Jurkat, Clone E6-1 (cell line): Measurements from ENCODE around the gene PIK3C2B.
"Not testable (repeated sequence)": the region's sequence is repeated elsewhere in the genome, so short reads cannot be mapped to it uniquely, and the experiment has no call there.

Experiments used
- DNase-seq: peaks from one replicate; pipeline ENCODE4 v3.0.0-alpha.2; 2011; ENCODE audit warnings: low read depth, low spot score
- H3K4me3 ChIP-seq: 2 replicates; pipeline ENCODE4 v1.5.1; 2011; ENCODE audit warnings: mild to moderate bottlenecking, low read length, control low read depth, moderate library complexity

PIK3C2B gene

DNA sequence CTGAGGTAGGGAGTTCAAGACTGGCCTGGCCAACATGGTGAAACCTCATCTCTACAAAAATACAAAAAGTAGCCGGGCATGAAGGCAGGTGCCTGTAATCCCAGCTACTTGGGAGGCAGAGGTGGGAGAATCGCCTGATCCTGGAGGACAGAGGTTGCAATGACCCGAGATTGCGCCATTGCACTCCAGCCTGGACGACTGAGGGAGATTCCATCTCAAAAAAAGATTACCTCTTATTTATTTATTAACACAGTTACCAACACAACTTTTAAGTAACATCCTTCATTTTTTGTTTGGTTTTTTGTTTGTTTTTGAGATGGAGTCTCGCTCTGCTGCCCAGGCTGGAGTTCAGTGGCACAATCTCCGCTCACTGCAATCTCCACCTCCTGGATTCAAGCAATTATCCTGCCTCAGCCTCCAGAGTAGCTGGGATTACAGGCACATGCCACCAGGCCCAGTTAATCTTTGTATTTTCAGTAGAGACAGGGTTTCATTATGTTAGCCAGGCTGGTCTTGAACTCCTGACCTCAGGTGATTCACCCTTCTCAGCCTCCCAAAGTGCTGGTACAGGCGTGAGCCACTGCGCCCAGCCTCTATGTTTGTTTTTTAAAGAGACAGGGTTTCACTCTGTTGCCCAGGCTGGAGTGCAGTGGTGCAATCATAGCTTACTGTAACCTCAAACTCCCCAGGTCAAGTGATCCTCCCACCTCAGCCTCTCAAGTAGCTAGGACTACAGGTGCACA, 7.9 kb downstream of the PIK3C2B start:
- not testable (repeated sequence) for DNase-seq, H3K4me3 ChIP-seq

DNA sequence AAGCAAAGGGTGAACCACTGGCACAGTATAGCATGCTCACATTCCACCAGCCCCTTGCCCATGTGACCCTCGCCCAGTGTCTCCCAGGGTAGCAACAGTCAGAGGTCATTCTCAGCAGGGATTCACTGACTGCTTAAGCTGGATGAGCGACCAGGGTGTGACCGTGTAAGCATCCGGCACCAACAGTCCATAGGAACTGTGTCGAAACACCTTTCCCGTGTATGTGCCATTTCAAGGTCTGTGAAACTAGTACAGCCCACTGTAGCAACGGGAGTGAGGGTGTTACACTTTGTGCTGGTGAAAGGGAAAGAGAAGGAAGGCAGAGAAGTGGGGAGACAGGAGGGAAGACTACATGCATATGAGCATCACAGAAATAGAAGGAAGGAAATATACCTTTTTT, 10.8 kb downstream of the PIK3C2B start:
- H3K4me3 ChIP-seq, result no peak overlapping the region
- no peak for DNase-seq

DNA sequence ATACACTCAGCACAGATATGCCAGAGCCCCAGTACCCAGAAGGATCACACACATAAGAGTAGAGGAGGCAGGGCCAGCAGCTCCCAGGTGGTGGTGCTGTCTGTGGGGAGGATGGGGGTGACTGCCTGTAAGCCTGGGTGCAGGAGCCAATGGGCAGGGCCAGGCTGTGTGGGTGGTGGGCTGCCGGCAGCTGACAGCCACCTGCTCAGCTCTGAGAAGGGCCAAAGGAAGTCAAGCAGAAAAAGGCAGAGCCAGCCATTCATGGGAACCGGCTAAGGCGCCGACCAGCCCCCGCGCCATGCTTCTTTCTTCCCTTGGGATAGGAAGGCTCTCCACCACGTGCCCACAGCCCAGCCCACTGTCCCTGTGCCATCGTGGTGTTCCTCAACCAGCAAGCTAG, 14.1 kb downstream of the PIK3C2B start:
- no peak overlapping the region for H3K4me3 ChIP-seq
- DNase-seq, result peak; percentile 35

DNA sequence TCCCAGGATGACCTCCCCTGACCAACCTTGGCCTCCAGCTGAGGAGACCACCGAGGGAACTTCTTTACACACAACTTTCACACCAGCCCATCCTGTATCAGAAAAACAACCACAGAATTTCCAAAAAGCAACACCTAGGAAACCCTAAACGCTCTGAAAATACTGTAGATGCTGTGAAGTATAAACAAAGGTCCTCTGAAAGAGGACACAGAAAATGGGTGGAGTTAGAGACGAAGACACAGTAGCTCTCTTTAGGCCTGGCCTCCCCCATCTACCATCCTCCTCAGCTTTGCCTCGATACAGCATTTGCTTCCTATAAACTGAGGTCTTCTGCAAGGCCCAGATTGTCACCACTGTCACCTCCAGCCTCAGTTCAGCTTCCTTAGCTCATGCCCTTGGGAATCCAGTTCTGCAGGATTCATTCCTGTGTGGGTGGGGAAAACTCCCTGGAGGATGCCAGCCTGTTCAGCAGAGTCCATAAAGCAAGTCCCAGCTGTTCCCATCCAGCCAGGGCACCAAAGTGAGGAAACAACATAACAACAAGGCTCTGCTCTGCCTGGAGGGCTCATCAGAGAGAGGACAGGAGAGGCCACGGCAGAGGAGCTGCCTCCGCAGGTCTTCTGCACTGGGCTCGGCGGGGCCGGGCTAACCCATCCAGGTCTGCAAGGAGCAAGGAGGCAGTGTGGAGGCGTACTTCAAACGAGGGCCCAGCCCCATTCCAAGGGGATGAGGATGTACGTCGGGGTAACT, 15.0 kb downstream of the PIK3C2B start:
- no peak overlapping the region for H3K4me3 ChIP-seq
- DNase-seq, result no peak

DNA sequence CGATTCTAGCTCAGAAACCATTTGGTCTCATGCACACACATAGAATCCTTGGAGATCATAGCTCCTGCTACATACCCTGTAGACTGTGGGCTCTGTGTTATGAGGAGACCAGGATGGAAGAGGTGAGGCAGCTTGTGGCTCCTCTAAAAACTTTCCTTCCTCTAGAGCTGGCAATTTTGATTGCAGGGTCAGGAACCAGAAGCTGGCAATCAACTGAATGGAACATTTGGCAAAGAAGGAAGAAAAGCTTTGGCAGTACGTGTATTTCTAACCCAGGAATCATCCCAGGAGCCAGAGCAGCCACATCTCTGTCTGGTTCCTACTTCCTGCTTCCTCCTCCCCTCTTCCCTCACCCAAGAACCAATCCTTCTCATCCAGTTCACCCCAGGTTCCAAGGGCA, 15.7 kb downstream of the PIK3C2B start:
- no peak for DNase-seq
- H3K4me3 ChIP-seq, result no peak overlapping the region

DNA sequence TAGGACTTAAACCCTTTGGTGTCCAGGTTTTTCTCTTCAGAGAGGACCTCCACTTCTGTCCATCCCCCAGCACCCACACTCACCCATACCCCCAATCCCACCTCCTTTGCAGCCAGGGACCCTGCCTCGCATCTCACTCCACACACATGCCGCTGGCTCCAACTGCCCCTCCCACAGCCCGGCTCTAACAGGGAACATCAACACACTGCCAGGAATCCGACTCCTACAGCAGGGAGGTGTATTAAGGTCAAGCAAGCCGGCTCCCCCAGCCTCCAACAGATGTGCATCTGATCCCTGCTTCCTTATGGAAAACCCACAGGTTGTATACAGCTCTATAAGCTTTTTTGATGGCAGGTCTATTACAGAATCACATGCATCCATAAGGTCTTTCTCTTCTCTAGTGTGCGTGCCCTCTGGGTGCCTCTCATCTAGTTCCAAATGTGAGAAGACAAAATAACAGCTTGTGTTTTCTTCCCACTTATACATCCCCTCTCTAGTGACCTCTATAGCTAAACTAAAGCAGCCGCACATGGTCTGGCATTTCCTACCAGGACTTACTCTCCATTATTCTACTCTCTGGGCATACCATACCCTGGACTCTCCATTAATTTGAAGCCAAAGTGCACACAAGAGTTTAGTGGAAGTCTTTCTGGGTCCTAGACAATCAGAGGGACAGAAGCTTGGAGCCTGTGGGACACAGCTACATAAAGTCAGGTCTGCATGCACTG, 16.3 kb downstream of the PIK3C2B start:
- no peak overlapping the region for H3K4me3 ChIP-seq
- no peak for DNase-seq

DNA sequence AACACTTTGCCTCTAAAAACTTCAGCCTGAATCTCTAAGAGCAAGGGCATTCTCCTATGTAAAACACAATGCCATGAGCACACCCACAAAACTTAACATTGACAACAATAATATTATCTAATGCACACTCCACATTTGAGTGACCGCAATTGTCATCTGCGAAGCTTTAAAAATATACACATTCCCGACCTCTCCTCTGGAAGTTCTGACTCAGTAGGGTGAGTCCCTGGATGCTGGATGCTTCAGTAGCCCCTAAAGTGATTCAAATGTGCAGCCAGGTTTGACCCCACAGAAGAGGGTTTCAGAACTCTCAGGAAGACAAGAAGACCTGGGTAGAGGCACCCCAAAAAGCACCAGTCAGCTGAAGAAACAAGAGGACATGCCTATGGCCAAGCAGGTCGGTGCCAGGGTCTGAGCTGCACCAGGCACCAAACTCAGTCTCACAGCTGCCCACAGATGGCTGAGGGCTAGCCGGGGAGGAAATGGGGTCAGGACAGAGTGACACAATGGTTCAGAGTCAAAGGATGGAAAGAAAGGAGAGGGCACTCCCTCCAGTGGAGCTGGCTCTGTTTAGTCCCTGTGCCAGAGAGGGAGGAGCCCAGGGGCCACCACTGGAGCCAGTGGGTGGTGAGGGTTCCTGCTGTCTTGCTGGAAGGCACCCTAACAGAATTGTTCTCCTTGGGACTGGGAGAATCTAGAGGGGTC, 17.4 kb downstream of the PIK3C2B start:
- H3K4me3 ChIP-seq, result no peak overlapping the region
- DNase-seq, result no peak

DNA sequence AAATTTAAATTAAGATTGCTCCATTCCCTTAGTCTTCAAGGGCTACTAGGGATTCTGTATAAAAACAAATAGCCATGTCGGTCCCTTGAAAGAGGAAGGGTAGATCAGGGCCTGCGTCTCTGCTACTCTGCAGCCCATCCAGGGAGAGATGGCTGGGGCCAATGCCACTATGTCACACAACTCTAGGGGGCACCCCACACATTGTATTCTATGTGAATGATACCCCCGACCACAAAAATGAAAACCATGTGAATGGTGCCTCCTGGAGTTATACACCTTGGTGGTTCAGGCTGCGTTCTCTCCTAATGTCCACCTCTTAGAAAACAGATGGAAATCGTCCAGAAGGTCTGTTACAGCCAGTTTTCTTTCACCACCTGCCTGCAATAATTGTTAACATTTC, 18.0 kb downstream of the PIK3C2B start:
- H3K4me3 ChIP-seq, result no peak overlapping the region
- DNase-seq, result no peak

DNA sequence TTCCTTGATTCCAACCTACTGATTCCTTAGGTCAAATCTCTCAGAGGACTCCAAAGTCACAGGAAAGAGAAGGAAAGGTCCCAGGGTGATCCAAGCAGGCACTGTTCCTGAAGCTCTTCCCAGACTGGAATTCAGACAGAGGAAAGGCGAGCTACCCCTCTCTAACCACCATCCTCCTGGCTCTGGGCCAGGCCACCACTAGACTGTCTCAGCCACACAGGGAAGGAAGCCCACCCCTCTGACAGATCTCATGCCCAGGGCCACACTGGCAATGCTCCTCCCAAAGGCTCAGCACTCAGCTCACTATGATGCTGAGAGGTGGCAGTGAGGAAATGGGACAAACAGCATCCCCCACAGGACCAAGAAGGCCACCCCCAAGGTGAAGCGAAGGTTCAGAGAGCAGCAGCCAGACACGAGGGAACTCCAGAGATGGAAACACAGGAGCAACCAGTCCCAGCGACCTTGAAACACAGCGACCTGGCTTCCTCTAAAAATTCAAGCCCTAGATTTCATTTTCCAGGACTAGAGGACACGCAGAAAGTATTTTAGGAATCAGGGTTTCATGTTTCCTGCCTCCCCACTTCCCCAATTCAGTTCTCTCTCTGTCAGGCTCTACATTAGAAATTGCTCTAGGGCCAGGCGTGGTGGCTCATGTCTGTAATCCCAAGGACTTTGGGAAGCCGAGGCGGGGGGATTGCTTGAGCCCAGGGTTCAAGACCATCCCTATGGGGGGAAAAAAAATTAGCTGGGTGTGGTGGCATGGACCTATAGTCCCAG, 18.8 kb downstream of the PIK3C2B start:
- H3K4me3 ChIP-seq, result no peak overlapping the region
- no peak for DNase-seq

DNA sequence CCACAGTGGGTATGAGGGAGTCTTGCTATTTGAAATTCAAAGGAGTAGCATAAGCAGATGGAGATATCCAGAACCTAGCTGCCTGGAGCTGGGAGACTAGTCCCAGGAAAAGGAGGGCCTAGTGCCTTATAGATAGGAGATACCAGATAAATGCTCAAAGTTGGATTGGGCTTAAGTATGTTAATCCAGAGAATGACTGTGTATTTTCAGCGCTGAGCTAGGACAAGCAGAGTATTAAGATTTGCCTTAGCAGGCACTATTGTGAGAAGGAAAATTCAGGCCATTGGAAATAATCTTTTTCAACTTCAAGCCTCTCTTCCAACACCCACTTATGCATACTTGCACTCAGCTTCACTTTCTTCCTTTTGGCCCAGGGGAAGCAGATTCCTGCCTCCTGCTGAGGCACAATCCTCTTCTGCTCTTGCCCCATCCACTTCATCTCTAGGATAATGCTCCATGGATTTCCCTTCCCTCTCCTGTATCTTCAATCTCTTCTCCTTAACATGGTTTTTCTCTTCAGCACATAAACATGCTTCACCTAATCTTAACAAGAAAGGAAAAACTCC, 21.1 kb downstream of the PIK3C2B start:
- H3K4me3 ChIP-seq, result no peak overlapping the region
- no peak for DNase-seq

DNA sequence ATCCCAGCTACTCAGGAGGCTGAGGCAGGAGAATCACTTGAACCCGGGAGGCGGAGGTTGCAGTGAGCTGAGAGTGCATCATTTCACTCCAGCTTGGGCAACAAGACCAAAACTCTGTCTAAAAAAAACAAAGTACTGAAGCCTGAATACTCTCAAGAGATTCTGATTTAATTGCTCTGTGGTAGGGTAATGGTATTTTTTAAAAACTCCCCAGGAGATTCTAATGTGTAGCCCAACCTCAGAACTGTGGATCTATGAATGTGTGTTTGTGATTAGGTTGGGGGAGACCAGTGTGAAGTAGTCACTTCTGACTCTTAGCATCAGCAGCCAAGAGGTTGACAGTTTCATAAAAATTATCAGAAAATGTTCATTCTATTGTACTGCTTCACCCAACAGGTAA, 21.9 kb downstream of the PIK3C2B start:
- H3K4me3 ChIP-seq, result no peak overlapping the region
- DNase-seq, result no peak

DNA sequence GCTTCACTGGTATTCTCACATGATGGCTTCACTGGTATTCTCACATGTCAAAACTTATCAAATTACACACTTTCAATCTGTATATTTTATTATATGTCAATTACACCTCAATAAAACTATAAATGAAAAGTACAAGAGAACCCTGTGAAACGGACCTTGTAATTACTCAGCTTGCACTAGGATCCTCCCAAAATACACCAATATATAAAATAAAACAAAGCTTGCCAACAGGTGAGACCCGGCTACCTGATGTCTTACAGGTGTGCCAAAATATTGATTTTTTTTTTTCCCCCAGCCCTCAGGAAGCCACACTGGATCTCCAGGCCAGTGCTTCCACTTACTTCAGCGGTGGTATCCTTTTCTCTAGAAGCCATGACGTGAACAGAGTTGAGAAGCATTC, 22.9 kb downstream of the PIK3C2B start:
- no peak for DNase-seq
- H3K4me3 ChIP-seq, result no peak overlapping the region

DNA sequence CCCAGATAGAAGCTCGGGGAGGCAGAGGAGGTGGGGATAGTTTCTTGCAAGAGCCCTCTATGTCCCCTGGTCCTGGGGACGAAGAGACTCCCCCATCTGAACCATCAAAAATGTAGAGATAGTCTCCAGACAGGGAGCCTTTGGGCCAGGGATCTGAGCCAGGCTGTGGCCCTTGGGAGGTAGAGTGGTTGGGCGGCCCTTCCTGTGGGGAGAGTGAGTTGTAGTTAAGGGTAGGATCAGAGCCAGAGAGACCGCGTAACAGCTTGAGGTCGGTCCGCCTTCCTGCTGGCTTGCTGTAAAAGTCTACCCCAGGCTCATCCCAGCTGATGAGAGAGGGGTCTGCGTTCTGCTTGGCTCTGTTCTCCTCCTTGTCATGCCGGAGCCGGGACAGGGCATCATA, 25.3 kb downstream of the PIK3C2B start:
- DNase-seq, result no peak
- H3K4me3 ChIP-seq, result no peak overlapping the region

DNA sequence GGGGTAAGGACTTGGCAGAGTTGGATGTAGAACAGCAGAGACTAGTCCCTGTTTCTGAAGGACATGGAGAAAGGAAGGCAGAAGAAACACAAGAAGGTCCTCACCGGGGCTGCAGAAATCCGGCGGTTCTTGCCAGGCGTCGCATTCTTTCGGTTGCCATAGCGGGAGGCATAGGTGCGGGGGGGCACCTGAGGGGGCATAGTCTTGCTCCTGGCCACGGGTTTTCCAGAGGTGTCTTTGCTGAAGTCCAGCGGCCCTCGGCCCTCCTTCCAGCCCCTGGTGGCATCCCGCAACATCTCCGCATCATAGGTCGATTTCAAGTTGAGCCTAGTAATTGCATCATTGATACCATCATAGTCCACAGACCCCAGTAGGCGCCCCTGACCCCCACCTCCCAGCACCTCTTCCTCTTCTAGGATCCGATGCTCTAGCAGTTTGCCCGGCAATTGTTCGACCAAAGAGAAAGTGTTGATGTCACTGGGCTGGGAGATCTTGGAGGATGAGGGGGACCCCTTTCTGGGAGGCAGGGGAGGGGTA, 25.8 kb downstream of the PIK3C2B start:
- DNase-seq, result no peak

DNA sequence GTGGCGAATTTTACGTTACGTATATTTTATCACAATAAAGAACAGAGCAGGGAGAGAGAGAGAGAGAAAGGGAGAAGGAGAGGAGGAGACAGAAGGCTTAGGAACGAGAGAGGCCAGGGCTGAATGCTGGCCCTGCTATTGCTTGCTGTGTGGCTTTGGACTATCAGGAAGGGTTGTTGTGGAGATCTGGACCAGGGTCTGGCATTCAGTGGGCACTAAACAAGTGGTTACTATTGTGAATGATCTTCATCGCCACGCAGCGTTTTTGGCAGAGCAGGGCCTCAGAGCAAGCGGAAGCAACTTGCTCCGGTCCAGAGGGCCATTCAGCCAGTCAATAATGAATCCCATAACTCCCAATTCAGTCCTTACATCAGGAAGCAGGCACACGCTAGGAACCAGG, 26.4 kb downstream of the PIK3C2B start:
- no peak for DNase-seq
- no peak overlapping the region for H3K4me3 ChIP-seq

More for the DNA sequence above, 25.8 kb downstream of the PIK3C2B start:
- H3K4me3 ChIP-seq, result no peak overlapping the region

DNA sequence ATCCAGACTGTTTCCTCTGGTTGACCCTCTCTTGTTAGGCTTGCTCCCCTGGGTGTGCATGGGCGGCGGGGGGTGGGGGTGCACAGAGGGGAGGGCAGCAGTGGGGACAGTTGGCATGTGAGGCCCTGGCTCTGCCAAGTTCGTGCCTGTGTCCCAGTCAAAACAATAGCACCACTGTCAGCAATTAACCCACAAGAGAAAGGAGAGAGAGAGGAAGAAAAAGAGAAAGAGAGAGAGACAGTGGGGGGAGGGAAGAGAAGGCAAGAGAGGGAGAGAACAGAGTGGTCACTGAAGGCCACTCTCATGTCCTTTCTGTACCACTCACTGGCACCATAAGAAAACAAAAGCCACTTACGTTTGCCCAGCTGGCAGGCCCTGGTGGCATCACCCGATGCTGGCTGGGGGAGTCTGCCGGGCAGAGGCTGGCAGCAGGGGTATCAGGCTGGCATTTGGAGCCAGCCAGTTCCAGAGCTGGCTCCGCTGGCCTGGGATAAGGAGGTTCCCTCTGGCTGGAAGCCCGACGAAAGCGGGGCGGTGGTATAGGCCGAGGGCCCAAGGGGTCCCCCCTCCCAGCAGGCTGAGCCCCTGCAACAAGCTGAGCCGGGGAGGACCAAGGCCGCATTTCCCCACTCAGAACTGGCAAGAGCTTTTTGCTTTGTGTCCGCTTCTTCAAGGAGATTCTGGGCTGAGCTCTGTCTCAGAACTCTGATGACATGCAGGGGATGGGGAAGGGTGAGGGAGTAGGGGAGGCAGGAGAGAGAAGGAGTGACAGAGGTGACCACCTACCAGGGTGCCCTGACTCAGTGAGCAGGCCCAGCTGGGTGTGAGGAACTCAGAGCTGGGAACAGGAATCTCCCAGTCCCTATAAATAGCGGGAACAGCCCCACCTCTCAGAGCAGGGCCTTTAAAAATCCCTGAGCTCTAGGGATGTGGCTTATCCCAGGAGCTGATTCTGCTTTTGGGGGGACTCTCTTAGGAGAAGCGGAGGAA, 27.9 kb downstream of the PIK3C2B start:
- H3K4me3 ChIP-seq, result no peak overlapping the region
- DNase-seq, result no peak
